Glutamatergic neuron (in vitro differentiated cells): Measurements from ENCODE around the gene MPO. TPM values are rescaled to one million over a fixed set of nuclear protein-coding genes. Genes with fewer than 3 reads are reported as not detected.

Experiments
- DNase-seq: peaks from one replicate; pipeline ENCODE4 v3.0.0; 2022
- H3K27ac Mint-ChIP-seq: one replicate; pipeline ENCODE4 v1.8.0; 2020; ENCODE audit warnings: mild to moderate bottlenecking, mixed read lengths, inconsistent platforms; ENCODE audit not compliant: unreplicated experiment
- H3K27me3 Mint-ChIP-seq: one replicate; pipeline ENCODE4 v1.8.0; 2020; ENCODE audit warnings: mild to moderate bottlenecking, moderate library complexity, mixed read lengths, inconsistent platforms; ENCODE audit not compliant: unreplicated experiment
- H3K36me3 Mint-ChIP-seq: one replicate; pipeline ENCODE4 v1.8.0; 2020; ENCODE audit warnings: mild to moderate bottlenecking, mixed read lengths, inconsistent platforms; ENCODE audit not compliant: unreplicated experiment
- H3K4me1 Mint-ChIP-seq: one replicate; pipeline ENCODE4 v1.8.0; 2020; ENCODE audit warnings: mild to moderate bottlenecking, low read depth, mixed read lengths, inconsistent platforms; ENCODE audit not compliant: unreplicated experiment
- H3K4me3 Mint-ChIP-seq: one replicate; pipeline ENCODE4 v1.8.0; 2020; ENCODE audit warnings: mild to moderate bottlenecking, mixed read lengths, inconsistent platforms; ENCODE audit not compliant: unreplicated experiment
- H3K9me3 Mint-ChIP-seq: one replicate; pipeline ENCODE4 v1.8.0; 2020; ENCODE audit warnings: mild to moderate bottlenecking, moderate library complexity, mixed read lengths, inconsistent platforms; ENCODE audit not compliant: unreplicated experiment
- CTCF ChIP-seq: fragments of 200-600 bp; sonication (generic); IDR thresholded peaks from one replicate; pipeline ENCODE4 v1.5.0; 2021; ENCODE audit not compliant: partially characterized antibody, unreplicated experiment
- total RNA-seq: library from RNA; stranded (reverse); fragmentation: NEBNext Ultra II Directional; extraction: Animal tissue kit (Norgen Biotek cat#: 25700); gene quantifications from one replicate; pipeline ENCODE4 v1.2.1, GENCODE V29; 2021; ENCODE audit not compliant: unreplicated experiment

The MPO gene
- total RNA-seq, 1 donor from 2014 or later: not detected

- TF ChIP-seq CTCF: no peak
- Mint-ChIP-seq H3K4me1 (no peaks in the 10 kb centered on the region), H3K36me3 (peaks cover 6% of the 10 kb centered on the region), H3K27ac (no peak overlapping the region), H3K27me3 (no peaks in the 10 kb centered on the region), H3K4me3 (no peak overlapping the region), H3K9me3 (peaks cover 2% of the 10 kb centered on the region)
- DNase-seq: no peak
These were observed 18.6 kb downstream of the MPO start for GRCh38 chr17:58262149-58262548.

GRCh38 chr17:58254803-58255202 is 25.9 kb downstream of the MPO start:
- H3K27ac Mint-ChIP-seq: no peak overlapping the region
- H3K36me3 Mint-ChIP-seq: no peaks in the 10 kb centered on the region
- H3K4me3 Mint-ChIP-seq: no peak overlapping the region
- no peak for DNase-seq
- H3K9me3 Mint-ChIP-seq: peaks cover 2% of the 10 kb centered on the region
- no peaks in the 10 kb centered on the region for H3K4me1 Mint-ChIP-seq
- peaks cover 3% of the 10 kb centered on the region for H3K27me3 Mint-ChIP-seq
- TF ChIP-seq CTCF: no peak

GRCh38 chr17:58253082-58253481 is 27.7 kb downstream of the MPO start:
- no peak for TF ChIP-seq CTCF
- H3K9me3 Mint-ChIP-seq: peaks cover 2% of the 10 kb centered on the region
- no peak overlapping the region for H3K4me3 Mint-ChIP-seq
- no peaks in the 10 kb centered on the region for H3K36me3 Mint-ChIP-seq
- peaks cover 3% of the 10 kb centered on the region for H3K27me3 Mint-ChIP-seq
- H3K4me1 Mint-ChIP-seq: no peaks in the 10 kb centered on the region
- H3K27ac Mint-ChIP-seq: no peak overlapping the region
- no peak for DNase-seq

- H3K36me3 Mint-ChIP-seq: no peaks in the 10 kb centered on the region
- H3K27me3 Mint-ChIP-seq: peaks cover 5% of the 10 kb centered on the region
These were observed 28.6 kb downstream of the MPO start for GRCh38 chr17:58252141-58252540.

More at GRCh38 chr17:58252141-58252540, 28.6 kb downstream of the MPO start:
- DNase-seq: no peak
- no peak overlapping the region for H3K27ac Mint-ChIP-seq
- peaks cover 2% of the 10 kb centered on the region for H3K9me3 Mint-ChIP-seq
- no peaks in the 10 kb centered on the region for H3K4me1 Mint-ChIP-seq
- H3K4me3 Mint-ChIP-seq: no peak overlapping the region
- TF ChIP-seq CTCF: no peak
